IPS DF 19.7 (cell line): ENCODE results near the gene SCAMP2.
"Not testable (repeated sequence)": the region's sequence is repeated elsewhere in the genome, so short reads cannot be mapped to it uniquely, and the experiment has no call there.

Experiments used
- DNase-seq: peaks from one replicate; pipeline ENCODE4 v3.0.0-alpha.2; 2013; ENCODE audit warnings: low read depth, low spot score

Gene SCAMP2

GRCh38 chr15:74890665-74890960 is 17.4 kb upstream of the SCAMP2 start:
- DNase-seq: no peak

GRCh38 chr15:74889883-74890664 is 16.9 kb upstream of the SCAMP2 start, which contains the start of gene MPI:
MPI (plus strand) TSS chr15:74890042; CDS start chr15:74890074, 32 bp downstream.
- DNase-seq: no peak

GRCh38 chr15:74889390-74889882 is 16.3 kb upstream of the SCAMP2 start:
- no peak for DNase-seq

GRCh38 chr15:74888716-74889115 is 15.6 kb upstream of the SCAMP2 start:
- no peak for DNase-seq

GRCh38 chr15:74887537-74888193 is 14.5 kb upstream of the SCAMP2 start:
- not testable (repeated sequence) for DNase-seq

- no peak for DNase-seq
These were observed 12.3 kb upstream of the SCAMP2 start for GRCh38 chr15:74885461-74885860.

- no peak for DNase-seq
These were observed 11.5 kb upstream of the SCAMP2 start for GRCh38 chr15:74884428-74885223.

- DNase-seq: no peak
These were observed 9.4 kb upstream of the SCAMP2 start for GRCh38 chr15:74882528-74882927.

- DNase-seq: no peak
These were observed 5.1 kb upstream of the SCAMP2 start for GRCh38 chr15:74878273-74878672.

- DNase-seq: no peak
These were observed 725 bp upstream of the SCAMP2 start for GRCh38 chr15:74873756-74874424.

GRCh38 chr15:74872702-74873035 is 496 bp downstream of the SCAMP2 start:
- DNase-seq: no peak

GRCh38 chr15:74870436-74871215 is 2.5 kb downstream of the SCAMP2 start:
- DNase-seq: no peak

GRCh38 chr15:74869726-74870407 is 3.3 kb downstream of the SCAMP2 start:
- no peak for DNase-seq

- no peak for DNase-seq
These were observed 3.8 kb downstream of the SCAMP2 start for GRCh38 chr15:74869372-74869725.

GRCh38 chr15:74868059-74868458 is 5.1 kb downstream of the SCAMP2 start:
- DNase-seq: no peak

- DNase-seq: no peak
These were observed 5.6 kb downstream of the SCAMP2 start for GRCh38 chr15:74867466-74868038.

GRCh38 chr15:74866090-74866489 is 7.1 kb downstream of the SCAMP2 start:
- DNase-seq: no peak

GRCh38 chr15:74865316-74865715 is 7.8 kb downstream of the SCAMP2 start:
- DNase-seq: no peak

- no peak for DNase-seq
These were observed 8.9 kb downstream of the SCAMP2 start for GRCh38 chr15:74864296-74864695.
